Endothelial cell of umbilical vein (primary cell): Measurements from ENCODE around the gene CASK. TPM values are rescaled to one million over a fixed set of nuclear protein-coding genes. Genes with fewer than 3 reads are reported as not detected.

Experiments
- BruUV-seq: library from RNA; stranded (reverse); fragments of 400-500 nt; replicated peaks from 2 replicates; lab custom pipeline; 2021; lab: Mats Ljungman, UMichigan
- CTCF ChIA-PET: fragments of 300-600, 350-600 bp; sonication (Branson Sonifier 250); formaldehyde crosslinking; loops from one replicate; lab custom pipeline; 2021; ENCODE audit warnings: antibody characterized with exemption, inconsistent platforms; lab: Charles Lee
- POLR2A ChIA-PET: fragments of 300-600, 350-600 bp; sonication (Branson Sonifier 250); formaldehyde crosslinking; loops from one replicate; lab custom pipeline; 2021; ENCODE audit warnings: antibody characterized with exemption, inconsistent platforms; lab: Charles Lee
- DNase-seq: peaks from one replicate; pipeline ENCODE4 v3.0.0-alpha.2; 2011; ENCODE audit warnings: low read depth, low spot score
- FAIRE-seq: peaks from 2 replicates; lab custom pipeline; 2011; peaks lifted over from hg19 to GRCh38; lab: Jason Lieb, UNC
- H2AFZ ChIP-seq: 2 replicates; pipeline ENCODE4 v1.6.0; 2012; ENCODE audit warnings: low read depth, low read length, control low read depth, inconsistent platforms
- H3K27ac ChIP-seq: 2 replicates; pipeline ENCODE4 v1.5.1; 2011; ENCODE audit warnings: low read depth, mild to moderate bottlenecking, control low read depth, low read length, moderate library complexity; ENCODE audit not compliant: insufficient read depth
- H3K27me3 ChIP-seq, 2 experiments: 2 replicates each; pipeline versions ENCODE4 v1.6.0 to v1.6.1; 2011; ENCODE audit warnings: low read length in 2 of 2, mixed read lengths in 1 of 2; ENCODE audit not compliant: control insufficient read depth in 2 of 2, insufficient read depth in 2 of 2
- H3K36me3 ChIP-seq, 2 experiments: 2 replicates in 1 of 2; 3 replicates in 1 of 2; pipeline ENCODE4 v1.5.1; 2011; ENCODE audit warnings: low read length in 2 of 2, mild to moderate bottlenecking in 1 of 2, moderate library complexity in 1 of 2; ENCODE audit not compliant: control insufficient read depth in 2 of 2, insufficient read depth in 2 of 2; ENCODE audit errors: extremely low read depth in 1 of 2
- H3K4me1 ChIP-seq: 3 replicates; pipeline ENCODE4 v1.5.1; 2011; ENCODE audit warnings: mild to moderate bottlenecking, low read length; ENCODE audit not compliant: control insufficient read depth, insufficient read depth; ENCODE audit errors: extremely low read depth
- H3K4me2 ChIP-seq: 2 replicates; pipeline ENCODE4 v1.6.1; 2011; ENCODE audit warnings: low read length, control low read depth, mixed read lengths; ENCODE audit not compliant: insufficient read depth
- H3K4me3 ChIP-seq, 3 experiments: fragments of 200-600 bp in 1 of 3; sonication (generic), shearing (Covaris generic) in 1 of 3; replicated peaks in 1 of 3; 2 replicates each; pipeline ENCODE4 v1.5.1; 2011 to 2016; ENCODE audit warnings: control low read depth in 3 of 3, low read length in 3 of 3, mild to moderate bottlenecking in 2 of 3, inconsistent platforms in 1 of 3, low read depth in 1 of 3, moderate library complexity in 1 of 3; ENCODE audit not compliant: insufficient read depth in 1 of 3
- H3K79me2 ChIP-seq: 2 replicates; pipeline ENCODE4 v1.6.0; 2012; ENCODE audit warnings: low read length, inconsistent platforms; ENCODE audit not compliant: control insufficient read depth, insufficient read depth
- H3K9ac ChIP-seq: replicated peaks from 2 replicates; pipeline ENCODE3; 2011; ENCODE audit warnings: low read length, control low read depth; ENCODE audit not compliant: insufficient read depth; ENCODE audit errors: extremely low read depth
- H3K9me1 ChIP-seq: replicated peaks from 3 replicates; pipeline ENCODE4 v1.6.0; 2011; ENCODE audit warnings: mild to moderate bottlenecking, low read length; ENCODE audit not compliant: control insufficient read depth, insufficient read depth; ENCODE audit errors: extremely low read depth
- H3K9me3 ChIP-seq: replicated peaks from 2 replicates; pipeline ENCODE4 v1.5.1; 2012; ENCODE audit warnings: low read length, inconsistent platforms; ENCODE audit not compliant: control insufficient read depth, insufficient read depth
- H4K20me1 ChIP-seq: replicated peaks from 2 replicates; pipeline ENCODE3; 2011; ENCODE audit warnings: mild to moderate bottlenecking, low read length; ENCODE audit not compliant: control insufficient read depth, insufficient read depth; ENCODE audit errors: extremely low read depth
- EZH2 ChIP-seq: IDR thresholded peaks from 2 replicates; pipeline ENCODE4 v1.6.1; 2012; ENCODE audit warnings: borderline replicate concordance, low read depth, mild to moderate bottlenecking, moderate library complexity, low read length, inconsistent platforms; ENCODE audit not compliant: severe bottlenecking
- FOS ChIP-seq: IDR thresholded peaks from 2 replicates; pipeline ENCODE4 v1.6.1; 2011; ENCODE audit warnings: mild to moderate bottlenecking, low read length, moderate library complexity, borderline replicate concordance; ENCODE audit not compliant: insufficient read depth
- GATA2 ChIP-seq: IDR thresholded peaks from 2 replicates; pipeline ENCODE4 v1.7.0; 2011; ENCODE audit warnings: low read depth, mild to moderate bottlenecking, moderate library complexity, mixed read lengths, low read length; ENCODE audit not compliant: insufficient read length, insufficient read depth
- JUN ChIP-seq: IDR thresholded peaks from 2 replicates; pipeline ENCODE4 v1.6.1; 2011; ENCODE audit warnings: borderline replicate concordance, low read depth; ENCODE audit not compliant: insufficient read length, insufficient read depth
- MYC ChIP-seq: IDR thresholded peaks from one replicate; pipeline ENCODE4 v1.6.1; 2011; ENCODE audit warnings: mild to moderate bottlenecking, low read depth, low read length
- POLR2A ChIP-seq: IDR thresholded peaks from 2 replicates; pipeline ENCODE4 v1.6.1; 2012; ENCODE audit warnings: low read depth, mild to moderate bottlenecking, control low read depth, low read length
- POLR2AphosphoS5 ChIP-seq: IDR thresholded peaks from 2 replicates; pipeline ENCODE4 v1.6.1; 2012; ENCODE audit warnings: low read depth, mild to moderate bottlenecking, control low read depth, low read length, moderate library complexity; ENCODE audit not compliant: insufficient read depth
- dilution Hi-C: fragments of 300-500 bp; cut with MboI; formaldehyde crosslinking; loops from one replicate; pipeline ENCODE4 v1.15.0; 2019; ENCODE audit warnings: low sequenced_read_pairs; ENCODE audit not compliant: extremely low pct_ligation_motif_present
- intact Hi-C: fragments of 100-400 bp; cut with micrococcal nuclease; formaldehyde crosslinking; loops from one replicate; pipeline ENCODE4 v1.10.0; 2022
- polyA plus RNA-seq, 4 experiments: library from polyadenylated mRNA; depleted of rRNA in 3 of 4; stranded (reverse) in 3 of 4; unstranded in 1 of 4; fragments of >200 nt; gene quantifications; 2 replicates each; pipeline versions ENCODE4 v1.2.1 to v1.2.3, GENCODE V29; 2011 to 2012; ENCODE audit warnings: missing spikeins in 1 of 4
- total RNA-seq: library from RNA; stranded (reverse); gene quantifications from 2 replicates; pipeline ENCODE4 v1.2.3, GENCODE V29; 2021
- TF ChIP-seq, protein P1 (sequence below), 2 donors: IDR thresholded peaks; 1 replicate in 1 of 2; 2 replicates in 1 of 2; pipeline ENCODE4 v1.5.1; 2011; ENCODE audit warnings: low read length in 2 of 2, mild to moderate bottlenecking in 2 of 2, moderate library complexity in 2 of 2, control low read depth in 1 of 2, inconsistent platforms in 1 of 2, low read depth in 1 of 2; ENCODE audit not compliant: insufficient read depth in 1 of 2; ENCODE audit errors: extremely low read depth in 1 of 2
- TF ChIP-seq, protein P2 (sequence below): IDR thresholded peaks from 2 replicates; pipeline ENCODE4 v1.6.1; 2011; ENCODE audit not compliant: insufficient read depth, insufficient read length

Gene CASK
- total and polyA plus RNA-seq, 2 donors (not counting 3 experiments of a cell fraction or from before 2014, with no cell fraction given) = 6.4 to 30.4 TPM

DNA sequence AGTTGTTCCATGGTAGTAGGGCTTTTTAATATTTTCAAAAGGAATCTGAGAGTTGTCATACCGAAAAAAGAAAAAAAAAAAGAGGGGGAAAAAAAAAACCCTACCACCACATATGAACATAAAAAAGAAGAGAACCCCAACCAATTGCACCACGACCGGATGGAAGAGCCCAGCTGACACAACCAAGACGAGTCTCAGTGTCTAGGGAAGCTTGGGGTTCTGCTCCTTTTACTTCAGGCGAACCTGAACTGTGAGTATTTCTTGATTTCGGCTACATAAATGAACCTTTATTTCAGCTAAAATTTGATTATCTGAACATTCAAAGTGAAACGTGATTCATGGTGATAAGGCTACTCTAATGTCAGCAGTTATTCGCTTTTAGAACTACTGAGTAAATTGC, 234.5 kb downstream of the CASK start, which contains the start of gene GPR34:
Gene GPR34 (plus strand): TSS at position 139 of the 400 bp plus-strand sequence. CDS start 6,661 bp downstream, outside the sequence.
- dilution Hi-C loops = no loop called here
- no TSS peak for BruUV-seq
- Histone ChIP-seq H3K36me3 (no peaks in the 10 kb centered on the region), H4K20me1 (no peaks in the 10 kb centered on the region), H3K9ac (no peak within 1 kb of the TSS), H3K27ac (no peak within 1 kb of the TSS), H2AFZ (no peak within 1 kb of the TSS), H3K4me1 (no peaks in the 10 kb centered on the region), H3K9me3 (no peaks in the 10 kb centered on the region), H3K4me2 (no peak within 1 kb of the TSS), H3K4me3 (no peak within 1 kb of the TSS), H3K27me3 (no peaks in the 10 kb centered on the region), H3K79me2 (no peaks in the 10 kb centered on the region), H3K9me1 (no peaks in the 10 kb centered on the region)
- FAIRE-seq (no peak), DNase-seq (no peak)
- intact Hi-C loops = no loop called here
- CTCF ChIA-PET = no interaction called here
- POLR2A ChIA-PET = no interaction called here
- no peak for TF ChIP-seq EZH2
- TF ChIP-seq, protein P1, sequence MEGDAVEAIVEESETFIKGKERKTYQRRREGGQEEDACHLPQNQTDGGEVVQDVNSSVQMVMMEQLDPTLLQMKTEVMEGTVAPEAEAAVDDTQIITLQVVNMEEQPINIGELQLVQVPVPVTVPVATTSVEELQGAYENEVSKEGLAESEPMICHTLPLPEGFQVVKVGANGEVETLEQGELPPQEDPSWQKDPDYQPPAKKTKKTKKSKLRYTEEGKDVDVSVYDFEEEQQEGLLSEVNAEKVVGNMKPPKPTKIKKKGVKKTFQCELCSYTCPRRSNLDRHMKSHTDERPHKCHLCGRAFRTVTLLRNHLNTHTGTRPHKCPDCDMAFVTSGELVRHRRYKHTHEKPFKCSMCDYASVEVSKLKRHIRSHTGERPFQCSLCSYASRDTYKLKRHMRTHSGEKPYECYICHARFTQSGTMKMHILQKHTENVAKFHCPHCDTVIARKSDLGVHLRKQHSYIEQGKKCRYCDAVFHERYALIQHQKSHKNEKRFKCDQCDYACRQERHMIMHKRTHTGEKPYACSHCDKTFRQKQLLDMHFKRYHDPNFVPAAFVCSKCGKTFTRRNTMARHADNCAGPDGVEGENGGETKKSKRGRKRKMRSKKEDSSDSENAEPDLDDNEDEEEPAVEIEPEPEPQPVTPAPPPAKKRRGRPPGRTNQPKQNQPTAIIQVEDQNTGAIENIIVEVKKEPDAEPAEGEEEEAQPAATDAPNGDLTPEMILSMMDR (IDR thresholded peaks at IDR 0.05; ENCODE audit: extremely low read depth in 1 of 2, insufficient read depth in 1 of 2, low read depth in 1 of 2, low read length in 2 of 2) = no peak
- TF ChIP-seq POLR2AphosphoS5 = no peak
- TF ChIP-seq FOS = no peak
- no peak for TF ChIP-seq POLR2A
- TF ChIP-seq, protein P2, sequence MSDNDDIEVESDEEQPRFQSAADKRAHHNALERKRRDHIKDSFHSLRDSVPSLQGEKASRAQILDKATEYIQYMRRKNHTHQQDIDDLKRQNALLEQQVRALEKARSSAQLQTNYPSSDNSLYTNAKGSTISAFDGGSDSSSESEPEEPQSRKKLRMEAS = no peak
- no peak for TF ChIP-seq GATA2
- TF ChIP-seq MYC = no peak
- TF ChIP-seq JUN = no peak
